Kidney (tissue), 22 donors: ENCODE measurements around the gene BTD. TPM values are rescaled to one million over a fixed set of nuclear protein-coding genes. Genes with fewer than 3 reads are reported as not detected.
A peak's percentile ranks its signal among the peaks of the same experiment; 100 is the strongest.

Experiments used
- DNase-seq, 5 donors: peaks; one replicate each; pipeline ENCODE4 v3.0.0-alpha.2; 2013 to 2020
- FAIRE-seq: peaks from 2 replicates; lab custom pipeline; 2012; peaks lifted over from hg19 to GRCh38; lab: Jason Lieb, UNC
- H3K27ac ChIP-seq, 2 donors: one replicate each; pipeline ENCODE4 v1.7.0; 2013; ENCODE audit warnings: low read depth in 2 of 2, low read length in 2 of 2, inconsistent platforms in 1 of 2
- H3K27me3 ChIP-seq: one replicate; pipeline ENCODE4 v1.7.1; 2013; ENCODE audit warnings: low read length, inconsistent platforms; ENCODE audit not compliant: control insufficient read depth, insufficient read depth
- H3K36me3 ChIP-seq, 3 donors: one replicate each; pipeline versions ENCODE4 v1.7.0 to v1.7.1; 2013; ENCODE audit warnings: low read length in 3 of 3, control low read depth in 1 of 3, inconsistent platforms in 1 of 3; ENCODE audit not compliant: insufficient read depth in 3 of 3, control insufficient read depth in 2 of 3
- H3K4me1 ChIP-seq, 3 donors: one replicate each; pipeline versions ENCODE4 v1.7.0 to v1.7.1; 2013; ENCODE audit warnings: low read length in 3 of 3, inconsistent platforms in 1 of 3, low read depth in 1 of 3; ENCODE audit not compliant: control insufficient read depth in 2 of 3, insufficient read depth in 2 of 3
- H3K4me3 ChIP-seq, 3 donors: one replicate each; pipeline versions ENCODE4 v1.7.0 to v1.8.1; 2013; ENCODE audit warnings: low read length in 3 of 3, control low read depth in 1 of 3, inconsistent platforms in 1 of 3
- H3K9ac ChIP-seq, 3 donors: one replicate each; pipeline versions ENCODE4 v1.7.0 to v1.7.1; 2013; ENCODE audit warnings: low read length in 3 of 3, control low read depth in 1 of 3, inconsistent platforms in 1 of 3
- H3K9me3 ChIP-seq, 3 donors: one replicate each; pipeline versions ENCODE4 v1.7.0 to v1.7.1; 2013; ENCODE audit warnings: low read length in 3 of 3, control low read depth in 1 of 3, inconsistent platforms in 1 of 3; ENCODE audit not compliant: control insufficient read depth in 2 of 3, insufficient read depth in 1 of 3
- CTCF ChIP-seq: IDR thresholded peaks from 3 replicates; pipeline ENCODE4 v1.5.1; 2012; ENCODE audit warnings: mild to moderate bottlenecking, moderate library complexity, borderline replicate concordance; ENCODE audit not compliant: insufficient read depth; ENCODE audit errors: extremely low read depth
- intact Hi-C: fragments of 100-400 bp; cut with DNase I; formaldehyde crosslinking; loops from one replicate; pipeline ENCODE4 v1.11.1; 2022
- long read RNA-seq, 10 donors: library from polyadenylated mRNA in 1 of 10; unstranded in 1 of 10; transcript quantifications; one replicate each; pipeline ENCODE4 v2.0.0 and lab custom pipeline, GENCODE V29; 2021 to 2026
- polyA plus RNA-seq: library from polyadenylated mRNA; stranded (reverse); fragments of 350-450 nt; fragmentation: Illumina TruSeq; extraction: RNeasy Lipid Tissue Mini Kit (QIAGEN cat#74804); gene quantifications from one replicate; pipeline ENCODE4 v1.2.3, GENCODE V29; 2014; ENCODE audit warnings: low read depth, low replicate concordance; ENCODE audit not compliant: insufficient read depth
- total RNA-seq: library from RNA; stranded (reverse); fragmentation: NEBNext Ultra II Directional; extraction: Animal tissue kit (Norgen Biotek cat#: 25700); gene quantifications from one replicate; pipeline ENCODE4 v1.2.1, GENCODE V29; 2021
- donor health status: control.
- donor health status: control.
- donor health status: control.
- donor health status: control.
- donor health status: control.
- donor health status: DM: yes; HTN: yes; CAD: no.
- donor health status: Normal renal cell carcinoma (clear cell type).

The BTD gene
- total RNA-seq (22.7 TPM), polyA plus RNA-seq (37.2 TPM)
- long read RNA-seq, donor 1, full-length matches to known transcripts, result 6 of 14 reads
- long read RNA-seq, donor 1, partial matches to known transcripts, result 8 of 14 reads
- long read RNA-seq, donor 1, other reads (novel, unspliced or antisense), result 0 of 14 reads
- long read RNA-seq, donor 2, full-length matches to known transcripts, result 4 of 21 reads
- long read RNA-seq, donor 2, partial matches to known transcripts, result 6 of 21 reads
- long read RNA-seq, donor 2, other reads (novel, unspliced or antisense), result 11 of 21 reads
- long read RNA-seq, donor 3, full-length matches to known transcripts, result 10 of 10 reads
- long read RNA-seq, donor 3, partial matches to known transcripts, result 0 of 10 reads
- long read RNA-seq, donor 3, other reads (novel, unspliced or antisense), result 0 of 10 reads
- long read RNA-seq, donor 4, full-length matches to known transcripts, result 8 of 8 reads
- long read RNA-seq, donor 4, partial matches to known transcripts, result 0 of 8 reads
- long read RNA-seq, donor 4, other reads (novel, unspliced or antisense), result 0 of 8 reads
- long read RNA-seq, donor 5, full-length matches to known transcripts, result 2 of 2 reads
- long read RNA-seq, donor 5, partial matches to known transcripts, result 0 of 2 reads
- long read RNA-seq, donor 5, other reads (novel, unspliced or antisense), result 0 of 2 reads
- long read RNA-seq, donor 6, full-length matches to known transcripts, result 11 of 11 reads
- long read RNA-seq, donor 6, partial matches to known transcripts, result 0 of 11 reads
- long read RNA-seq, donor 6, other reads (novel, unspliced or antisense), result 0 of 11 reads
- long read RNA-seq, donor 7, full-length matches to known transcripts, result 15 of 21 reads
- long read RNA-seq, donor 7, partial matches to known transcripts, result 5 of 21 reads
- long read RNA-seq, donor 7, other reads (novel, unspliced or antisense), result 1 of 21 reads
- long read RNA-seq, donor 8, full-length matches to known transcripts, result 8 of 15 reads
- long read RNA-seq, donor 8, partial matches to known transcripts, result 7 of 15 reads
- long read RNA-seq, donor 8, other reads (novel, unspliced or antisense), result 0 of 15 reads
- long read RNA-seq, donor 9, full-length matches to known transcripts, result 8 of 8 reads
- long read RNA-seq, donor 9, partial matches to known transcripts, result 0 of 8 reads
- long read RNA-seq, donor 9, other reads (novel, unspliced or antisense), result 0 of 8 reads
- long read RNA-seq, donor 10, full-length matches to known transcripts, result 5 of 5 reads
- long read RNA-seq, donor 10, partial matches to known transcripts, result 0 of 5 reads
- long read RNA-seq, donor 10, other reads (novel, unspliced or antisense), result 0 of 5 reads

- Histone ChIP-seq H3K4me1 (peaks cover 7 to 21% (median 16%) of the 10 kb centered on the region in 3 donors), H3K27me3 (no peaks in the 10 kb centered on the region), H3K36me3 (peaks cover 8 to 17% (median 9%) of the 10 kb centered on the region in 3 donors), H3K27ac (peak within 1 kb of the TSS; percentile 79 to 90), H3K4me3 (peak within 1 kb of the TSS; percentile 96 to 100 (median 98)), H3K9me3 (no peaks in the 10 kb centered on the region), H3K9ac (peak within 1 kb of the TSS; percentile 95 to 98 (median 98))
- intact Hi-C loops, result no loop called here
- TF ChIP-seq CTCF, result no peak
- FAIRE-seq (peak; percentile 79), DNase-seq (peak; percentile 99 to 100 (median 100))
Measured at GRCh38 chr3:15601399-15602145, at the start of gene BTD, which contains the start of gene HACL1. BTD (plus strand) TSS chr3:15601745; CDS start chr3:15635440, 33,695 bp downstream. HACL1 (minus strand) TSS chr3:15601569; CDS start chr3:15601463, 106 bp downstream.

- Histone ChIP-seq H3K9ac (no peak overlapping the region), H3K27me3 (no peaks in the 10 kb centered on the region), H3K4me1 (peaks cover 0 to 8% (median 0%) of the 10 kb centered on the region in 3 donors), H3K9me3 (no peaks in the 10 kb centered on the region), H3K27ac (no peak overlapping the region), H3K36me3 (no peaks in the 10 kb centered on the region), H3K4me3 (no peak overlapping the region)
- DNase-seq (no peak), FAIRE-seq (no peak)
- intact Hi-C loops, result no loop called here
- no peak for TF ChIP-seq CTCF
Measured at GRCh38 chr3:15551902-15552301, 49.6 kb upstream of the BTD start.

- intact Hi-C loops, result no loop called here
- DNase-seq, result no peak
- no peak overlapping the region for H3K4me3 ChIP-seq
- H3K27ac ChIP-seq, result no peak overlapping the region
- no peaks in the 10 kb centered on the region for H3K36me3 ChIP-seq
- TF ChIP-seq CTCF, result no peak
- no peak overlapping the region for H3K9ac ChIP-seq
- no peak for FAIRE-seq
- H3K9me3 ChIP-seq, result no peaks in the 10 kb centered on the region
- H3K4me1 ChIP-seq, result peaks cover 0 to 8% (median 0%) of the 10 kb centered on the region in 3 donors
- H3K27me3 ChIP-seq, result no peaks in the 10 kb centered on the region
Measured at GRCh38 chr3:15553749-15554148, 47.8 kb upstream of the BTD start.
